BJ (cell line): ENCODE data around the gene ALPP. TPM values are rescaled to one million over a fixed set of nuclear protein-coding genes. Genes with fewer than 3 reads are reported as not detected.

Experiments
- CTCF ChIA-PET: fragments of 350-600 bp; formaldehyde crosslinking; extraction: SDS; loops from one replicate; lab custom pipeline; 2021; ENCODE audit warnings: antibody characterized with exemption, inconsistent platforms; lab: Yijun Ruan, JAX
- POLR2A ChIA-PET: fragments of 300-600 bp; sonication (Branson Sonifier 250); formaldehyde crosslinking; extraction: SDS; loops from one replicate; lab custom pipeline; 2021; ENCODE audit warnings: antibody characterized with exemption; lab: Charles Lee
- DNase-seq: peaks from one replicate; pipeline ENCODE4 v3.0.0-alpha.2; 2011; ENCODE audit warnings: low read depth
- H3K27me3 ChIP-seq: 2 replicates; pipeline ENCODE4 v1.6.0; 2011; ENCODE audit warnings: low read length; ENCODE audit not compliant: control insufficient read depth, insufficient read depth
- H3K36me3 ChIP-seq: 2 replicates; pipeline ENCODE4 v1.5.1; 2011; ENCODE audit warnings: low read length; ENCODE audit not compliant: control insufficient read depth, insufficient read depth
- H3K4me3 ChIP-seq: 2 replicates; pipeline ENCODE4 v1.5.1; 2011; ENCODE audit warnings: low read depth, mild to moderate bottlenecking, control low read depth, low read length
- CTCF ChIP-seq: IDR thresholded peaks from 2 replicates; pipeline ENCODE4 v1.5.1; 2011; ENCODE audit warnings: low read depth, mild to moderate bottlenecking, control low read depth, inconsistent platforms, low read length, moderate library complexity; ENCODE audit not compliant: insufficient read depth
- polyA plus RNA-seq: library from polyadenylated mRNA; depleted of rRNA; stranded (reverse); fragments of >200 nt; gene quantifications from 2 replicates; pipeline ENCODE4 v1.2.3, GENCODE V29; 2011

The ALPP gene
- polyA plus RNA-seq, 1 experiment = not detected

- POLR2A ChIA-PET = no interaction called here
These were observed 18.1 kb downstream of the ALPP start for GRCh38 chr2:232396683-232397082.

GRCh38 chr2:232398293-232399034 lies 19.9 kb downstream of the ALPP start:
- DNase-seq = no peak
- Histone ChIP-seq H3K4me3 (no peak overlapping the region), H3K27me3 (peaks cover 6% of the 10 kb centered on the region; the same call in 1 of the 2 replicates), H3K36me3 (no peaks in the 10 kb centered on the region)
- ChIA-PET CTCF (no interaction called here), POLR2A (no interaction called here)
- TF ChIP-seq CTCF = no peak

More at GRCh38 chr2:232396683-232397082, 18.1 kb downstream of the ALPP start:
- TF ChIP-seq CTCF = no peak
- Histone ChIP-seq H3K4me3 (no peak overlapping the region), H3K27me3 (peaks cover 4% of the 10 kb centered on the region; the same call in 1 of the 2 replicates), H3K36me3 (no peaks in the 10 kb centered on the region)
- CTCF ChIA-PET = no interaction called here
- no peak for DNase-seq

GRCh38 chr2:232400256-232401015 lies 21.9 kb downstream of the ALPP start:
- no peaks in the 10 kb centered on the region for H3K36me3 ChIP-seq
- no peak overlapping the region for H3K4me3 ChIP-seq
- ChIA-PET CTCF (interaction anchor here (0.6 to 1.6 kb wide), 2 partner anchors 17 to 56 kb away, joined by 3 read pairs; no protein-coding TSS in a partner anchor), POLR2A (no interaction called here)
- DNase-seq = no peak
- peaks cover 6% of the 10 kb centered on the region; the same call in 1 of the 2 replicates for H3K27me3 ChIP-seq
- TF ChIP-seq CTCF = no peak

- ChIA-PET CTCF (interaction anchor here (0.6 to 1.6 kb wide), 3 partner anchors 15 to 67 kb away, joined by 3 read pairs; no protein-coding TSS in a partner anchor), POLR2A (no interaction called here)
- H3K4me3 ChIP-seq = no peak overlapping the region
- DNase-seq = no peak
- H3K36me3 ChIP-seq = no peaks in the 10 kb centered on the region
- TF ChIP-seq CTCF = no peak
- peaks cover 6% of the 10 kb centered on the region; the same call in 1 of the 2 replicates for H3K27me3 ChIP-seq
These were observed 24.0 kb downstream of the ALPP start for GRCh38 chr2:232402518-232402917.

- CTCF ChIA-PET = interaction anchor here (0.6 kb wide), 1 partner anchor 31 kb away, joined by 3 read pairs; no protein-coding TSS in a partner anchor
- TF ChIP-seq CTCF = no peak
These were observed 27.5 kb downstream of the ALPP start for GRCh38 chr2:232405943-232406510.

More at GRCh38 chr2:232405943-232406510, 27.5 kb downstream of the ALPP start:
- no peak for DNase-seq
- Histone ChIP-seq H3K27me3 (peaks cover 5% of the 10 kb centered on the region), H3K4me3 (no peak overlapping the region), H3K36me3 (no peaks in the 10 kb centered on the region)
- POLR2A ChIA-PET = no interaction called here
